ENCODE data around the gene TRIO.
"Not testable (repeated sequence)": the region's sequence is repeated elsewhere in the genome, so short reads cannot be mapped to it uniquely, and the experiment has no call there.

Gene TRIO

GRCh38 chr5:14429101-14430050 lies 286.2 kb downstream of the TRIO start:
- no peaks in the 10 kb centered on the region for H3K36me3 Mint-ChIP-seq (ENCODE audit: low read depth)
- no peak overlapping the region for H3K4me3 Mint-ChIP-seq
- no peak overlapping the region for H3K27ac Mint-ChIP-seq
- no peaks in the 10 kb centered on the region for H3K9me3 Mint-ChIP-seq
- H3K4me1 Mint-ChIP-seq (ENCODE audit: low read depth), result peaks cover 2% of the 10 kb centered on the region
- no peaks in the 10 kb centered on the region for H3K27me3 Mint-ChIP-seq (ENCODE audit: low read depth)

GRCh38 chr5:14431534-14431933 lies 288.4 kb downstream of the TRIO start:
- Mint-ChIP-seq H3K27ac (no peak overlapping the region), H3K36me3 (ENCODE audit: low read depth) (no peaks in the 10 kb centered on the region), H3K4me3 (no peak overlapping the region), H3K9me3 (no peaks in the 10 kb centered on the region), H3K4me1 (ENCODE audit: low read depth) (peaks cover 3% of the 10 kb centered on the region), H3K27me3 (ENCODE audit: low read depth) (no peaks in the 10 kb centered on the region)

- no peaks in the 10 kb centered on the region for H3K27me3 Mint-ChIP-seq (ENCODE audit: low read depth)
- no peak overlapping the region for H3K4me3 Mint-ChIP-seq
- H3K36me3 Mint-ChIP-seq (ENCODE audit: low read depth), result peaks cover under 1% of the 10 kb centered on the region
- no peak overlapping the region for H3K27ac Mint-ChIP-seq
- H3K9me3 Mint-ChIP-seq, result no peaks in the 10 kb centered on the region
- H3K4me1 Mint-ChIP-seq (ENCODE audit: low read depth), result peaks cover 14% of the 10 kb centered on the region
Measured at GRCh38 chr5:14432931-14433589, 289.9 kb downstream of the TRIO start.

- peaks cover 2% of the 10 kb centered on the region for H3K36me3 Mint-ChIP-seq (ENCODE audit: low read depth)
- H3K27me3 Mint-ChIP-seq (ENCODE audit: low read depth), result no peaks in the 10 kb centered on the region
- peaks cover 21% of the 10 kb centered on the region for H3K4me1 Mint-ChIP-seq (ENCODE audit: low read depth)
- H3K4me3 Mint-ChIP-seq, result no peak overlapping the region
- no peaks in the 10 kb centered on the region for H3K9me3 Mint-ChIP-seq
- H3K27ac Mint-ChIP-seq, result no peak overlapping the region
Measured at GRCh38 chr5:14435481-14435880, 292.3 kb downstream of the TRIO start.

- H3K4me3 Mint-ChIP-seq; H3K9me3 Mint-ChIP-seq; H3K27ac Mint-ChIP-seq; H3K36me3 Mint-ChIP-seq (ENCODE audit: low read depth); H3K27me3 Mint-ChIP-seq (ENCODE audit: low read depth): not testable (repeated sequence)
- peaks cover 21% of the 10 kb centered on the region for H3K4me1 Mint-ChIP-seq (ENCODE audit: low read depth)
Measured at GRCh38 chr5:14436122-14436521, 293.0 kb downstream of the TRIO start.

GRCh38 chr5:14436801-14437542 lies 293.8 kb downstream of the TRIO start:
- Mint-ChIP-seq H3K36me3 (ENCODE audit: low read depth) (peaks cover 2% of the 10 kb centered on the region), H3K4me1 (ENCODE audit: low read depth) (peaks cover 21% of the 10 kb centered on the region), H3K27me3 (ENCODE audit: low read depth) (peaks cover 3% of the 10 kb centered on the region), H3K27ac (peak overlapping the region; percentile 49), H3K9me3 (no peaks in the 10 kb centered on the region), H3K4me3 (no peak overlapping the region)

GRCh38 chr5:14438195-14438606 lies 295.1 kb downstream of the TRIO start:
- Mint-ChIP-seq H3K27me3 (ENCODE audit: low read depth) (peaks cover 3% of the 10 kb centered on the region), H3K36me3 (ENCODE audit: low read depth) (peaks cover 2% of the 10 kb centered on the region), H3K4me1 (ENCODE audit: low read depth) (peaks cover 21% of the 10 kb centered on the region), H3K9me3 (no peaks in the 10 kb centered on the region), H3K27ac (peak overlapping the region; percentile 53), H3K4me3 (peak overlapping the region; percentile 32)

GRCh38 chr5:14439087-14439871 lies 296.1 kb downstream of the TRIO start:
- Mint-ChIP-seq H3K4me1 (ENCODE audit: low read depth) (peaks cover 21% of the 10 kb centered on the region), H3K27me3 (ENCODE audit: low read depth) (peaks cover 3% of the 10 kb centered on the region), H3K9me3 (no peaks in the 10 kb centered on the region), H3K4me3 (no peak overlapping the region), H3K27ac (no peak overlapping the region), H3K36me3 (ENCODE audit: low read depth) (peaks cover 2% of the 10 kb centered on the region)

- peaks cover 21% of the 10 kb centered on the region for H3K4me1 Mint-ChIP-seq (ENCODE audit: low read depth)
Measured at GRCh38 chr5:14440223-14440581, 297.1 kb downstream of the TRIO start.

GRCh38 chr5:14440582-14441431 lies 297.7 kb downstream of the TRIO start:
- no peak overlapping the region for H3K27ac Mint-ChIP-seq
- peaks cover 21% of the 10 kb centered on the region for H3K4me1 Mint-ChIP-seq (ENCODE audit: low read depth)
- peaks cover 3% of the 10 kb centered on the region for H3K27me3 Mint-ChIP-seq (ENCODE audit: low read depth)
- H3K9me3 Mint-ChIP-seq, result no peaks in the 10 kb centered on the region
- H3K36me3 Mint-ChIP-seq (ENCODE audit: low read depth), result peaks cover 2% of the 10 kb centered on the region
- H3K4me3 Mint-ChIP-seq, result no peak overlapping the region

More at GRCh38 chr5:14440223-14440581, 297.1 kb downstream of the TRIO start:
- Mint-ChIP-seq H3K4me3 (no peak overlapping the region), H3K36me3 (ENCODE audit: low read depth) (peaks cover 2% of the 10 kb centered on the region), H3K27me3 (ENCODE audit: low read depth) (peaks cover 3% of the 10 kb centered on the region), H3K9me3 (no peaks in the 10 kb centered on the region), H3K27ac (no peak overlapping the region)

GRCh38 chr5:14441641-14442040 lies 298.5 kb downstream of the TRIO start:
- Mint-ChIP-seq H3K4me3 (no peak overlapping the region), H3K36me3 (ENCODE audit: low read depth) (peaks cover 2% of the 10 kb centered on the region), H3K4me1 (ENCODE audit: low read depth) (peaks cover 18% of the 10 kb centered on the region), H3K27ac (no peak overlapping the region), H3K9me3 (no peaks in the 10 kb centered on the region), H3K27me3 (ENCODE audit: low read depth) (peaks cover 3% of the 10 kb centered on the region)

- peaks cover 2% of the 10 kb centered on the region for H3K36me3 Mint-ChIP-seq (ENCODE audit: low read depth)
- H3K4me1 Mint-ChIP-seq (ENCODE audit: low read depth), result peaks cover 10% of the 10 kb centered on the region
- no peak overlapping the region for H3K27ac Mint-ChIP-seq
- no peaks in the 10 kb centered on the region for H3K9me3 Mint-ChIP-seq
- no peak overlapping the region for H3K4me3 Mint-ChIP-seq
- H3K27me3 Mint-ChIP-seq (ENCODE audit: low read depth), result peaks cover 3% of the 10 kb centered on the region
Measured at GRCh38 chr5:14442536-14442935, 299.4 kb downstream of the TRIO start.

- Mint-ChIP-seq H3K27me3 (ENCODE audit: low read depth) (peaks cover 3% of the 10 kb centered on the region), H3K36me3 (ENCODE audit: low read depth) (no peaks in the 10 kb centered on the region), H3K27ac (no peak overlapping the region), H3K4me3 (no peak overlapping the region), H3K4me1 (ENCODE audit: low read depth) (peaks cover under 1% of the 10 kb centered on the region), H3K9me3 (no peaks in the 10 kb centered on the region)
Measured at GRCh38 chr5:14443671-14444093, 300.5 kb downstream of the TRIO start.
